Neural progenitor cell (in vitro differentiated cells): ENCODE results near the gene KSR1. TPM values are rescaled to one million over a fixed set of nuclear protein-coding genes. Genes with fewer than 3 reads are reported as not detected.

Source experiments
- DNase-seq: peaks from one replicate; pipeline ENCODE4 v3.0.0-alpha.2; 2016; ENCODE audit warnings: low spot score
- H2AFZ ChIP-seq: fragments of 200-600 bp; sonication (generic); replicated peaks from 2 replicates; pipeline ENCODE4 v1.6.1; 2016; ENCODE audit warnings: antibody characterized with exemption
- H3F3A ChIP-seq: fragments of 200-600 bp; sonication (generic); 2 replicates; pipeline ENCODE4 v1.6.1; 2016; ENCODE audit warnings: antibody characterized with exemption, low read depth
- H3K27ac ChIP-seq: fragments of 200-600 bp; sonication (generic); 2 replicates; pipeline ENCODE4 v1.5.1; 2016; ENCODE audit warnings: mild to moderate bottlenecking
- H3K27me3 ChIP-seq: fragments of 200-600 bp; sonication (generic); 2 replicates; pipeline ENCODE4 v1.6.1; 2016; ENCODE audit warnings: mild to moderate bottlenecking, moderate library complexity
- H3K36me3 ChIP-seq: fragments of 200-600 bp; sonication (generic); 2 replicates; pipeline ENCODE4 v1.5.1; 2016
- H3K4me1 ChIP-seq: fragments of 200-600 bp; sonication (generic); 2 replicates; pipeline ENCODE4 v1.6.1; 2016; ENCODE audit warnings: mixed run types
- H3K4me2 ChIP-seq: fragments of 200-600 bp; sonication (generic); 2 replicates; pipeline ENCODE4 v1.6.1; 2016
- H3K4me3 ChIP-seq: fragments of 200-600 bp; sonication (generic); 2 replicates; pipeline ENCODE4 v1.5.1; 2016
- H3K79me2 ChIP-seq: fragments of 200-600 bp; sonication (generic); 2 replicates; pipeline ENCODE4 v1.6.1; 2016; ENCODE audit warnings: low read depth
- H3K9ac ChIP-seq: fragments of 200-600 bp; sonication (generic); 2 replicates; pipeline ENCODE4 v1.6.1; 2016
- H3K9me3 ChIP-seq: fragments of 200-600 bp; sonication (generic); 2 replicates; pipeline ENCODE4 v1.5.1; 2016; ENCODE audit warnings: low read depth
- H4K20me1 ChIP-seq: fragments of 200-600 bp; sonication (generic); 2 replicates; pipeline ENCODE4 v1.6.1; 2016; ENCODE audit warnings: low read depth
- H3K27ac Mint-ChIP-seq: 3 replicates; pipeline ENCODE4 v1.8.0; 2021; ENCODE audit warnings: mixed read lengths
- H3K27me3 Mint-ChIP-seq: 2 replicates; pipeline ENCODE4 v1.8.0; 2022; ENCODE audit warnings: low read depth, mild to moderate bottlenecking, inconsistent platforms, moderate library complexity, mixed read lengths; ENCODE audit not compliant: insufficient read depth
- H3K36me3 Mint-ChIP-seq: 3 replicates; pipeline ENCODE4 v1.8.0; 2021; ENCODE audit warnings: mixed read lengths
- H3K4me1 Mint-ChIP-seq: 3 replicates; pipeline ENCODE4 v1.8.0; 2021; ENCODE audit warnings: mixed read lengths
- H3K4me3 Mint-ChIP-seq: 3 replicates; pipeline ENCODE4 v1.8.0; 2021; ENCODE audit warnings: mild to moderate bottlenecking, moderate library complexity, mixed read lengths
- H3K9me3 Mint-ChIP-seq: 3 replicates; pipeline ENCODE4 v1.8.0; 2020; ENCODE audit warnings: mixed read lengths
- EZH2phosphoT487 ChIP-seq: fragments of 200-600 bp; sonication (generic); IDR thresholded peaks from 2 replicates; pipeline ENCODE4 v1.6.1; 2017; ENCODE audit warnings: antibody characterized with exemption
- small RNA-seq: library from RNA; depleted of rRNA; stranded (forward); fragments of <200 nt; gene quantifications from one replicate; pipeline ENCODE3, GENCODE V24; 2015
- total RNA-seq: library from RNA; depleted of rRNA; stranded (reverse); fragments of >200 nt; gene quantifications from 2 replicates; pipeline ENCODE4 v1.2.3, GENCODE V29; 2015; ENCODE audit warnings: low replicate concordance

KSR1 gene
- total RNA-seq, 1 donor from 2014 or later = 16.4 TPM

GRCh38 chr17:27674335-27674734 is 218.1 kb downstream of the KSR1 start:
- Histone ChIP-seq H3K4me2 (no peak overlapping the region), H3K79me2 (no peaks in the 10 kb centered on the region), H3K27ac (no peak overlapping the region), H3K4me3 (no peak overlapping the region), H4K20me1 (no peaks in the 10 kb centered on the region), H3F3A (no peaks in the 10 kb centered on the region), H3K36me3 (no peaks in the 10 kb centered on the region), H2AFZ (no peak overlapping the region), H3K4me1 (no peaks in the 10 kb centered on the region), H3K9ac (no peak overlapping the region), H3K27me3 (no peaks in the 10 kb centered on the region), H3K9me3 (no peaks in the 10 kb centered on the region)
- Mint-ChIP-seq H3K4me3 (no peak overlapping the region), H3K27ac (no peak overlapping the region), H3K9me3 (peaks cover 3% of the 10 kb centered on the region), H3K4me1 (no peaks in the 10 kb centered on the region), H3K36me3 (no peaks in the 10 kb centered on the region), H3K27me3 (peaks cover 2% of the 10 kb centered on the region)
- TF ChIP-seq EZH2phosphoT487 = no peak
- no peak for DNase-seq

Small RNA genes lying within 50 kb of the gene (small RNA-seq; reads per million reads assigned to genes)
- not detected for gene AC015688.5

Other genes with a start within 250 kb of the KSR1 start
- 396 and 521 TPM in 2 replicates for gene WSB1, start 162.3 kb upstream of the KSR1 start, total RNA-seq
- gene LGALS9, start 174.7 kb downstream of the KSR1 start, total RNA-seq = 0.37 and 0.54 TPM in 2 replicates